Lung microvascular endothelial cell (primary cell): ENCODE data around the gene LMAN1L. TPM values are rescaled to one million over a fixed set of nuclear protein-coding genes. Genes with fewer than 3 reads are reported as not detected.

Source experiments
- total RNA-seq: library from RNA; depleted of rRNA; stranded (reverse); fragments of >200 nt; gene quantifications from 2 replicates; pipeline ENCODE4 v1.2.1, GENCODE V29; 2014

LMAN1L gene
- total RNA-seq, 1 donor from 2014 or later = not detected

Other genes starting within 250 kb of the LMAN1L start
- 31.6 and 48.2 TPM in 2 replicates for gene CLK3, start 197.0 kb upstream of the LMAN1L start, total RNA-seq
- 11.6 and 21.4 TPM in 2 replicates for gene EDC3, start 116.8 kb upstream of the LMAN1L start, total RNA-seq
- 8.5 and 115 TPM in 2 replicates for gene CYP1A1, start 87.3 kb upstream of the LMAN1L start, total RNA-seq
- gene CYP1A2, start 64.0 kb upstream of the LMAN1L start, total RNA-seq = not detected in 2 replicates
- 24.4 and 37.9 TPM in 2 replicates for gene CSK, start 30.8 kb upstream of the LMAN1L start, total RNA-seq
- gene CPLX3, start 13.8 kb downstream of the LMAN1L start, total RNA-seq = not detected in 2 replicates
- 12.4 and 19.4 TPM in 2 replicates for gene ULK3, start 30.3 kb downstream of the LMAN1L start, total RNA-seq
- gene SCAMP2, start 60.5 kb downstream of the LMAN1L start, total RNA-seq = 13.7 and 19.2 TPM in 2 replicates
- 23.3 and 27.6 TPM in 2 replicates for gene MPI, start 77.2 kb downstream of the LMAN1L start, total RNA-seq
- 25.1 and 45.6 TPM in 2 replicates for gene FAM219B, start 94.0 kb downstream of the LMAN1L start, total RNA-seq
- 55.0 and 61.5 TPM in 2 replicates for gene COX5A, start 125.2 kb downstream of the LMAN1L start, total RNA-seq
- 16.6 and 26.0 TPM in 2 replicates for gene RPP25, start 143.9 kb downstream of the LMAN1L start, total RNA-seq
- gene SCAMP5, start 182.7 kb downstream of the LMAN1L start, total RNA-seq = 5.6 and 6.1 TPM in 2 replicates
- gene PPCDC, start 210.8 kb downstream of the LMAN1L start, total RNA-seq = 5.4 and 6.5 TPM in 2 replicates